HG03354 (cell line): ENCODE data around the gene MAPK12.

Experiments
- ATAC-seq: cut with Tn5 transposase; IDR thresholded peaks from one replicate; pipeline ENCODE4 v1.9.1; 2021; ENCODE audit warnings: mild to moderate bottlenecking; ENCODE audit not compliant: unreplicated experiment, poor library complexity, severe bottlenecking

Gene MAPK12

GRCh38 chr22:50270666-50271394 lies 9.3 kb upstream of the MAPK12 start:
- no peak for ATAC-seq

- no peak for ATAC-seq
Observed at GRCh38 chr22:50269970-50270665, 8.6 kb upstream of the MAPK12 start, which contains the start of gene MAPK11. Gene MAPK11, minus strand, starts transcription at chr22:50270380. Its CDS starts 88 bp downstream, at chr22:50270292.

GRCh38 chr22:50269573-50269969 lies 8.1 kb upstream of the MAPK12 start:
- no peak for ATAC-seq

DNA sequence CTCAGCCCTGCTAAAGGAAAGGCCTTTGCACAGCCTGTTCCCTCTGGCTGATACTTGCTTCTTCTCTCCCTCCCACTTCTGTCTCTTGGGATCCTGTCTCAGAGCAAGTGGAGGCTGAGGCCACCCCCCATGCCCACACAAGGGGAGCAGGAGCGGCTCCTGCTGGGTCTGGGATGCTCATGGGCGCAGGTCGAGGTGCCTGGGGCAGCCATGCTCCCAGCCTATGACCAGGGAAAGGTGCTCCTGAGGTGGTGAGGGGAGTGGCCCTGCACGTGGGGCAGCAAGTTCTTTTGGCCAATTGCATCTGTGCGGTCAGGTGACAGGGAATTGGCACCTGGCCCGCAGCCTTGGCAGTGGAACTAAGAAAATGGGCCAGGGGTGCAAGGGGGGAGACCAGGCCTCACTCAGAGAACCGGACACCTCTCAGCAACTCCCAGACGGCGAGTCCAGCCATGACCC lies 7.2 kb upstream of the MAPK12 start:
- ATAC-seq = no peak

GRCh38 chr22:50267591-50268390 lies 6.3 kb upstream of the MAPK12 start:
- no peak for ATAC-seq

- ATAC-seq = no peak
Observed at GRCh38 chr22:50266994-50267393, 5.5 kb upstream of the MAPK12 start.

DNA sequence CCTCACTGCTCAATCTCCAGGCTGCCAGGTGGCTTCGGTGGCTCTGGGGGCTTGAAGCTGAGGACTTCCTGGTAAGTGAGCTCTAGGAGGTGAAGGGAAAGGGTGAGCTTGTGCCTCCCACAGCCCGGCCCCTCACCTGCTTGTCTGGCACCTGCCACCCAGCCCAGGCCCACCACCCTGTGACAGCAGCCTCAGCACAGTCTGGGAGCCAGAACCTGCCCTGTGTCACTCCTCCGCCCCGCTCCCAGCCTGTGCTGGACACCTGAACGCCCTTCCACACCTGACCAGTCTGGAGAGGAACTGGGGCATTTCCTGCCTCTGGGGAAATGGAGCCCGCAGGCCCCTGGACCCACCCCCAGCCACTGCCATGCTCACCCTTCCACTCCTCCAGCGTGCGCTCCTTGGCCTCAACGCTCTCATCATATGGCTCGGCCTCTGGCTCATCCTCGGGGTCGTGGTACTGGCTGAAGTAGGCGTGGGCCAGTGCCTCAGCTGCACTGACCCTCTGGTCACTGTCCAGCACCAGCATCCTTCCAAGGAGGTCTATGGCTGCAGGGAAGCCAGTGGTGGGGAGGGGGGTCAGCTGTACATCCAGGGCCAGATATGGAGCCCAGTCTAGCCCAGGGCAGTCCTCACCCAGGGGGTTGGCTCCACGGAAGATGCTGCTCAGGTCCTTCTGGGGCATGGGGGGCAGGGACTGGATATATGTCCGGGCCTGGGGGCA lies 3.6 kb upstream of the MAPK12 start:
- no peak for ATAC-seq

DNA sequence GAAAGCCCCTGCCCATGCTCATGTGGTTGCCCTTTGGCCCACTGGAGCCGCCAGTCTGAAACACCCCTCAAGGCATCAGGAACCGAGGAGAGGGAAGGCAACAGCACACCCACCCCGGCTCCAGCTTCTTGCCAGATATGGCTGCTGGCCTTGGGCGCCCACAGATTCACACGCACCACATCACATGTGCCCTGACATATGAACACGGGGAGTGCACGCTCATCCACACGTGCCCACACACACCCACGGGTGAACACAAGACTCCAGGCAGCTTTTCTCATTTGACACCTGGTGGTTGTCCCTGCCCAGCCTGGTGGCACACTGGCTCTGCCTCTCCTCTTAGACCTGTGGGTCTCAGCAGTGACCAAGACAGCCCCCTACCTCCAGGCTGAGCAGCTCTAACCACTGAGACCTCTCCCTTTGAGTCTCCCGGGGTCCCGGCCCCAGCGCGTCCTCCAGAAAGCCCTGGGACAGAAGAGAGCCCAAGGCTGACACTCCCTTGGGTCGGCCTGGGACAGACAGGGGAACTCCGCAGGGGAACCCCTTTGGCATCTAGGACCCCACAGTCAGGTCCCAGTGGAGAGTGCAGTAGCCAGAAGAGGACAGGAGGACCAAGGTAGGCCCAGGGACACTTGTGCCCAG lies 2.7 kb upstream of the MAPK12 start:
- no peak for ATAC-seq

DNA sequence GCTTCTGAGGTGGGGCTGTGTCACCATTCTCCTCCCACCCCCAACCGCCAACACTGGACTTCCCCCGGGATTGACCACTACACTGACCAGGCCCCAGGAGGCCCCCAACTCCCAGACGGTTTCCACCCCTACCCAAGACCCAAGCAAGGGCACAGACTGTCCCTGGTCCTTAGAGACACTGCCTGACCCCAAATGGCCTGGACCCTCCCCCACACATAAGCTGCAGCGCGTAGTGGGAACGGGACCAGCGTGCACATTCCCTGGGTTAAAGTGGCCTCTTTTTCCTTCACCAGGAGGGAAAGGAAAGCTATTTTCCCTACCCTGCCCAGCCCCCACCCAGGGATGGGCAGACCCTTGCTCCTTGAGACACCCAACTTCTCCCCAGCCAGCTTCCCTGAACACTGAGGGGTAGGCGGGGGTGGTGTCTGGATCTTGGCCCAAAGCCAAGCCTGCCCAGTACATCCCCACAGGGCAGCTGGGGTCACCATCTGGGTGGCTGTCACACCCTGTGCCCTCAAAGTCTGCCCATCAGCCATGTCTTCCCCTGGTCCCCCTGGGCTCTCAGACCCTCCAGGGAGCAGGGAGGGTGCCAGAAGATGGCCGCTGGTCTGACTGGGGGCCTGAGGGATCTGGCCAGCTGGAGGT lies 1.6 kb upstream of the MAPK12 start:
- ATAC-seq = no peak

- no peak for ATAC-seq
Observed at GRCh38 chr22:50262460-50262911, 1.0 kb upstream of the MAPK12 start.

DNA sequence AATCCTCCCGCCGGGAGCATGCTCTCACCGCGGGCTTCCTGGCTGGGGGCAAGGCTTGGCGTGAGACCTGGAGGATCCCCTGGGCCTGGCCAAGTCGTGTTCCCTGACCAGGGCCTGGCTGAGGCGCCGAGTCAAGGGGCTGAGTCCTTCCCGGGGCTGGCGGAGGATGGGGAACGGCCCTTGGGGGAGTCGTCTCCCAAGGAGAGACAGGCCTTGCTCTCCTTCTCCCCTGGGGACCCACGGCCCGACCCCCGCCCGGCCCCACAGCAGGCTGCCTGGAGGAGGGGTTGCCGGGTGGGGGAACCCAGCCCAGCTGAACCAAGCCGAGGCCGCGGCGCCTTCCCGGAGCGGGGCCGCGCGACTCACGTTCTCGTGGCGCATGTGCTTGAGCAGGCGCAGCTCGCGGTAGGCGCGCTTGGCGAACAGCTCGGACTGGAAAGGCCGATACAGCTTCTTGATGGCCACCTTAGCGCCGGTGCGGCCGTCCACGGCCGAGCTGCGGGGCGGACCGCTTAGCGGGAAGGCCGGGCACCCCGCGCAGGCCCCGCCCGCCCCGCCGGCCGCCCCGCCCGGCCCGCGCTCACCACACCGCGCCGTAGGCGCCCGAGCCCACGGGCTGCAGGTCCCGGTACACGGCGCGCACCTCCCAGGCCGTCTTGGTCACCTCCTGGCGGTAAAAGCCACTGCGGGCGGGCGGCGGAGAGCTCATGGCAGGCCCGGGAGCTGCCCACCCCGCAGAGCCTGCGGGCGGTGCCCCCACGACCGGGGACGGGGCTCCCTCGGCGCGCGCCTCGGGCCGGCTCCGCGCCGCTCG lies 475 bp downstream of the MAPK12 start:
- no peak for ATAC-seq

DNA sequence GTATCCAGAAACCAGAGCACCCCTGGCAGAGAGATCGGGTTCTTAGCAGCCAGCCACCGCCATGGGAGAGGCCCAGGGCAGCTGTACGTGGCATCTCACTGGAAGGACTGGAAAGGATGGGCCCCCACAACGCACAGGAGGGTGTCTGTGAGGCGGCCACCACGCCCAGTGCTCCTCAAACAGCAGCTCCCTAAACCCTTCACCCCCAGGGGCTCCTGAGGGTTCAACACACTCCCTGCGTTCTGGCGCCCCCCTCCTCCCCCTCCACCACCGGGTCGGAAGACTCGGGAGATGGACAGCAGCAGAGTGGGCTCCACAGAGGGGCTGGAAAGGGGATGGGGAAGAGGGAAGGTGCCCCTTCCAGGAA lies 1.1 kb downstream of the MAPK12 start:
- ATAC-seq = no peak

GRCh38 chr22:50259302-50259701 lies 2.2 kb downstream of the MAPK12 start:
- ATAC-seq = no peak

- ATAC-seq = no peak
Observed at GRCh38 chr22:50258361-50259292, 2.9 kb downstream of the MAPK12 start.

DNA sequence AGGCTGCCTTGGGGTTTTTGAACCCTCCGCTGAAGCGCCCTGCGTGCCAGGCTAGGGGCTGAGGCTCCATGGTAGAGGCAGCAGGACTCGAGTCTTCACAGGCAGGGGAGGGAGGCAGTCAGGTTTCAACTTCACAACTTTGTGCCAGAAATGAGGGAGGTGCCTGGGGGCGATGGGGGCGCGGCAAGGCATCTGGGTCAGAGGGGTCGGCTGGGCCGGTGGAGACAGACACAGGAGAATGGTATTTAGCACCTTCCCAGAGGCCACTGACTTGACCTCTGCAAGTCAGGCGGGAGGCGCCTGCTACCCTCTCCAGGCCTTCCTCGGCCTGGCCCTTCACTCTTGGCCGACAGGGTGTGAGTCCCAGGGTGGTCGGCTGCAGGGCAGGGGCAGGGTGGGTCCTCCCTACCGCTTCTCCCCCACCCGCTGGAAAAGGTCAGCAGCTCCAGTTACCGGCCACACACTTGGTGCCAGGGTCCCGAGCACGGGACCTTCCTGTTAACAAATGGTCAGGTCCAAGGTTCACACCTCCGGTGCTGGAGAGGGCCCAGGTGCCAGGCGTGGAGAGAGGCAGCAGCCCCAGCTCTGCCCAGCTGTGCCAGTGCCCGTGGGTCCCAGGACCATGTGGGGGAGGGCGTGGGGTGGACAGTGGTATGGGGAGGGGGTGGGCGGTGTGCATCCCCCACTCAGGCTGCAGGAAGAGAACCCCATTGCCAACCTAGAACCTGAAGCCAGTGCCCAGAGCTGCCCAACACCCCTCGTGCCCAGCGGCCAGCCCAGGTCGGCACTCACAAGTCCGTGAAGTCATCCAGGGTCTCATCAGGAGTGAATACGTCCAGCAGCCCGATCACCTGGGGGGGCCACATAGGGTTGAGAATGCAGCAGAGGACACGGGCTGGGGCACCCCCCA lies 3.8 kb downstream of the MAPK12 start:
- ATAC-seq = no peak

DNA sequence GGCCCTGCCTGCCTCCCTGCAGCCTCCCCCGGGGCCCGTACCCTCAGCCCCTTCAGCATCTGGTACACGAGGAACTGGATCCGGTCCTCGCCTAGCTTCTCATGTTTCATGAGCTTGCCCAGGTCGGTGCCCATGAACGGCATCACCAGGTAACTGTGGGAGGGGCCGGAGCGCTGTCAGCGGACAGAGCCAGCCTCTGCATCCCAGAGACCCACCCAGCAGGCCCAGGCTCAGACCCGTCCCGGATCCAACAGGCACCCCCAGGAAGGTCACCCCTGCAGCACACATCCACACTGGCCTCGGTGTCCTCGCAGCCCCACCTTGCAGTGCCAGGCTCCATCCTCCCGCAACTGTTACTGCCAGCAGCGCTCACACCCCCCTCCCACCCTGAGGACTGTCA lies 4.4 kb downstream of the MAPK12 start:
- no peak for ATAC-seq
